GM18508 (cell line): ENCODE results near the gene MAML3.

Experiments
- ATAC-seq: cut with Tn5 transposase; IDR thresholded peaks from one replicate; pipeline ENCODE4 v1.9.1; 2021; ENCODE audit warnings: moderate number of reproducible peaks; ENCODE audit not compliant: insufficient read depth, unreplicated experiment

MAML3 gene

GRCh38 chr4:140049849-140050637, 103.9 kb downstream of the MAML3 start:
- ATAC-seq: no peak

- ATAC-seq: no peak
Measured at GRCh38 chr4:140049024-140049848, 104.7 kb downstream of the MAML3 start.

DNA sequence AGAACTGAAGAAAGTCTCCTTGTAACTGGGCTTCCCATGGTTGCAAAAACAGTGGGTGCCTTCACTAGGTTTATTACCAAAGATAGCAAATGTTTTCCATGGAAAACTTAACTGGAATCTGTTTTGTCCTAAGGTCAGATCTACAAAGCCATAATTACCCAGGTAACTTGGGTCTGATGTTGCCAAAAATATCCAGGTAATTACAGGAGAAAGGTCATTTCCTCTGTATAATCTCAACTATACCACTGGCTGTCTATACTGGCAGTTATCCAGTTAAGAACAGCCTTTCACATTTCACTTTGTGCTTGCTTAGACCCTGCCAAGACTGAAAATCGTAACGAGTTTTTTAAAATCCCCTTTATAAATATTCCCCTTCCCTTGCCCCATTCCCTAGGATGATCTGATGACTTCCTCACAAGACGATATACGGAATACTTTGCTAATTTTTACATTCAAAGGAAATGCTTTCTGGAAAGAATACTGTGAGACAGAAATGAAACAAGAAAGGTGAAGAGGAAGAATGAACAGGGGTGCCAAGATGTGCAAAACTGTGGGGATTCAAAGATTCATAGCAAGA, 105.5 kb downstream of the MAML3 start:
- ATAC-seq: no peak

DNA sequence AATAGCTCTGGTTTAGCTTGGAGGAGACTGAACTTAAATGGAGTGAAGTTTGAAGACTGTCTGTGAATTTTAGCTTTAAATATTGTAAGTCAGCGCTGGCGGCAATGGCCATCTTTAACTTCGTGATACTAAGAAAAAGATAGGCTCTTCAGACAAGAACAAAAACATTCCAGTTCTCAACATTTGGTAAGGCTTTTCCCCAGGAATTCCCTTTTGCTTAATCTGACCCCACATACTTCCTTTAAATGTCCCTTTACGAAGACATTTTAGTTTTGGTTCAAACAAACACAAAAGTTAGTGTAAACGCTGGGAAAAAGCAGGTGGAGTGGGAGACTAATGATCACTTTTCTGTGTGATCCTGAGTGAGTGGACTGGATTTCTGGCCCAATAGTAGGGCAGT, 106.2 kb downstream of the MAML3 start:
- no peak for ATAC-seq

GRCh38 chr4:140047017-140047640, 106.9 kb downstream of the MAML3 start:
- ATAC-seq: no peak

DNA sequence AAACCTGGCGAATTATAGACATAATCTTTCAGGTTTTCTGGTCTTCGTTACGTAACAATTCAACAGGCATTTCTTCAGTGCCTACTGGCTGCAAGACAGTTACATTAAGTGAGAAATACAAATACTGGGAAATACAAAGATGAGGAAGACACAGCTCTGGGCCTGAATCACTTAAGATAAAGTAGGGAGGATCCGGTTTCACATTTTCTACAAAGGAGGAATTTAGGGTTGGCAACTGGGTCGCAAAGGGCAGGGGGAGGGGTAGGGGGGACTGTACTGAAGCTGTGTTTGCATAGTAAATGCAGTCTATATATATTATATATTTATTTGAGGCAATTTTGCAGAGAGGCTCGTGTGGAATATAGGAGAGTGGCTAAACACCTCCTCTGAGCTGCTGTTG, 107.4 kb downstream of the MAML3 start:
- no peak for ATAC-seq

GRCh38 chr4:140046016-140046415, 108.0 kb downstream of the MAML3 start:
- ATAC-seq: no peak

GRCh38 chr4:140044337-140044902, 109.6 kb downstream of the MAML3 start:
- ATAC-seq: no peak

- no peak for ATAC-seq
Measured at GRCh38 chr4:140042634-140043033, 111.3 kb downstream of the MAML3 start.

- ATAC-seq: no peak
Measured at GRCh38 chr4:140038031-140038533, 115.9 kb downstream of the MAML3 start.

DNA sequence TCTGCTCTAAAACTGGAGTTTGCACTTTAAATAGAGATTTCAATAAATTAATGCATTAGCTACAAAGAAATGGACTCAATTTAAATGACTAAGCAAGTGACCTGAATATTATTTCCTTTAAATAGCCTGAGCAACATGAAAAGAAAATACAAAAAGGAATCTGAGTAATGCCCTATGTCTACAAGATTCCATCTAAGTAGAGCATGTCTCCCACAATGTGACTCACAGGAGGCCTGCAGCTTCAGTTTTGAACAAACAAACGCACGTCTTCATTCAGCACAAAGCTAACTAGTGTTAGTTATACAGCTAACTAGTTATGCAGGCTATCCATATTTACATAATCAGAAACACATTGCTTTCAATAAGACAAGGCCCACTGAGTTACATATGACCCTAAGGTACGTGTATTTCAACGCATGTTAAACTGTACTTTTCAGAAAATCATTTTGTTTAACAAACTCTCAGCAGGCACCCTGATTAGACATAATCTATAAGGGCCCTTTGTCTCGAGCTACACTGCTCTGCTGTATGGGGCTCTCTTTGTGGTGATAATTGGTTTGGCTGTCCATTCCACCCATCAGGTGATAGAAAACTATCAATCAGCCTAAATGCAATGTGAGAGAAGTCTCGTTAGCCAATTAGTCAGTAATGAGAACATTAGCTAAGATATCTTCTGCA, 116.5 kb downstream of the MAML3 start:
- no peak for ATAC-seq

DNA sequence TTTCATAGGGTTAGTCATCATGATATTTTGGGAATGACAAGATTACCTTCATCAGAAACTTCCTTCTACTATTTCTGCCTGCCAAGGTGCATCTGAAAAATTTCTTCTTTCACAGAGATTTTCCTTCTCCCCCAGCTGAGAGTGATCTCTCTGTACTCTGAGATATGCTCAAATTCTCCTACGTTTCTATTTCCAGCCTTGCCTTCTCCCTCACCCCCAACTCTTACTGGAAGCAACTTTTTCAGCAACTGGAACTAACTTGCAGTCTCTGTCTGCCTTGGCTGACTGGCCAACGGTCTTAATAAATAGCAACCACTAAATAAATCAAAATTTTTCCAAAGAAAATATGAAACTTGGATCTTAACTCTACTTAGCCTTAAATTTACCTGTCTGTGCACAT, 122.3 kb downstream of the MAML3 start:
- no peak for ATAC-seq

GRCh38 chr4:140031061-140031460, 122.9 kb downstream of the MAML3 start:
- no peak for ATAC-seq

DNA sequence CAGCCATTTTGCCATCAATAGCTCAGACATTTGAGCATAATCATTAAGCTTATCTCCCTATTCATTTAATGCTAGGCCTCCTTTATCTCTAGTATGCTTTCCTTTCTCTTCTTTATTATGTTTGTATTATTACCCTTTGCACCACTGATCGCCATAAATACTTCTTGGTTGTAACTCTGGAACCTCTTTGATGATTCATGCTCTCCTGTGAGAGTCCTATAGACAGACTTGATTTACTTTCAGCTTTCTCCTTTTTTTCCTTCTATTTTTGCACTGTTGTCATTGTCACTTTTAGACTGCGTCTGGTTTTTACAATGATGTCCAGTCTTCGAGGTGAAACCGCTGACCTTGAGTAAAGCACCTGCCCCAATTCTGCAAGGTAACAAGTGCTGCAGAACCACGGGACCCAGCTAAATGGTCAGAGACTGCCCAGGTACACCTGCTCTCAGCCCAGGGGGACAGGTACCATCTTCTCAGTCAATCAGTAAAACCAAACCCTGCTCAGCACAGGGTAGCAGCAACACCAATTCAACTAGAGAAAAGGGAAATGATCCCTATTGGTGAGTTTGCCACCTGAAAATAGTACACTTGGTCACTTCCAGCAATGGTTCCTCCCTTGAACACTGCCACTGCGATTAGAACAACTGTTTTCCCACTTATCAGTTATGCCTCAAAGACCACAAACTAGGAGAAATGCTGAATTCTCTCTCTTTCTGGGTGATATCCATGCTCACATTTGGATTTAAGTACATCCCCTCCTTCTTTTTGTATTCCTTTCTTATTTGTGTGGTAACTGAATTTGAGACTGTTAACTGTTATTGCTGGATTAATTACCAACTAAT, 125.1 kb downstream of the MAML3 start:
- ATAC-seq: no peak

GRCh38 chr4:140028101-140028500, 125.9 kb downstream of the MAML3 start:
- ATAC-seq: no peak

DNA sequence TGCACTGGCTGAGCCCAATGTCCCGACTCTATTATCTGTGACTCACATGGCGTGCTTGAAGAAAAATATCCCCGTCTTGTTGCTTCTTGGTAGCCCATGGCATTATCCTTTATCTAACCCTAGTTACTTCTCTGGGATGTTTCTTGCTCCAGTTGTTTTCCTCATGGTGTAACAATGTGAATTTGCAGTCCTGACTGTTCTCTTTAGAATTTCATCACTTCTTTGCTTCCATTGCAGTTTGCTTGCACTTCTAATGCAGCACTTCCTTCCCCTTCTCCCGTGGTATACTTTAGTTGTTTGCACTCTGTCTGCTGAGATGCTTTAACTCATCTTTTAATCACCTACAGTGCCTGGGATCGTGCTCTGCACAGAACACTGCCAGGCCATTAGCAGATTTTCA, 126.9 kb downstream of the MAML3 start:
- ATAC-seq: no peak

DNA sequence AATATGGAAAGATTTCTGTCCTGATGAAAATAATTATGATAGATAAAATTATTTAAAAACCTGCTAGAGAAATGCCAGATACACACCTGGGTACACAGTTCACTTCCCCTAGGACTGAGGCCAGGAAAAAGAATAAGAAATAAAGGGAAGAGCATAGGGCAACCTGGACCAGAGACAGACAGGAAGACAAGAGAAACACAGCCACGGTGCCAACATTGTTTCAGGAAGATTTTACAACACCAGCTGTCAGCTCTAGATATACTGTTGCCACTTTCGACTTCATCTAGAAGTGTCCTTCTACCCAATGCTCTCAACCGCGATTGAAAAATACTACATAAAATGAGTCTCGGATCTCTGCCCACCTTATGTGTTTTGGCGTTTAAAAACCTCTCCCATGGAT, 128.5 kb downstream of the MAML3 start:
- no peak for ATAC-seq

DNA sequence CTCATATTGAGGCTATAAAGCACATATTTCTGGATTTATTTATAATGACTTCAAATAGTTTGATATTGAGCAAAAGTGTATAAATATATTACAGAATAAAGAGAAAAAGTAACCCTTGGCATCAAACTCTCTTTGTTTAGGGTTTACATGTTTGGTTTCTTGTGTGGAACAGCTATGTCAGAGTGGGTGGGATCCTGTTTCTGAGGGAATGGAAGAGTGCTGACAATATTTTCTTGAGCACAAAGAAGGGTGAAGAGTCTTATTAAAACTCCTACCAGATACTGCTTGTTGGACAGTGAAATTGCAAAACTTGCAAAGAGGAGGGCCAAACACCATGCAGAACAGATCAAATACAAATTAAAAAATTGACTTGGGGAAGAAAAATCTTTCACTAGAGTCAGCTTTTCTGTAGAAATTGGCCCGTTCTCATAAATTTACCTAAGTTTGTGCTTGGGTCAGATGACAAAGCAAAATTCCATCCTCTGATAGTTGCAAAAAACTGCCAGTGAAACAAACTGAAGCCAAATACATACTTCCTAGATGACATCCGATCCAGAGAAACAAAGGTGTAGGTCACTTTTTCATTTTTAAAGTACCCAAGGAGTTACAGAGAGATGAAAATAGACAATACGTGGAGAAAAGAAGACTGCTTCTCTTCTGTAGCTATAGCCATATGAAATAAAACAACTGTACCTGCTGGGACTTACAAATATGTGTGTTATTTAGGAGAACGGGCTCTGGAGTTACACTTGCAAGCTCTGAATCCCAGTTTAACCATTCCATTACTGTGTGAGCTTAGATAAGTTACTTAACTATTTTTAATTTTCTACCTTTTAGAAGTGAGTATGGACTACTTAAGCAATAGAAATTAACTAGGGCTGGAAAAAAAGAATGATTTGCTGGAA, 133.3 kb downstream of the MAML3 start:
- no peak for ATAC-seq
